GM21381 (cell line): ENCODE data around the gene VPS4B.
"Not testable (repeated sequence)": the region's sequence is repeated elsewhere in the genome, so short reads cannot be mapped to it uniquely, and the experiment has no call there.

Experiments used
- ATAC-seq: cut with Tn5 transposase; IDR thresholded peaks from one replicate; pipeline ENCODE4 v1.9.1; 2021; ENCODE audit warnings: mild to moderate bottlenecking, moderate library complexity; ENCODE audit not compliant: unreplicated experiment

The VPS4B gene

GRCh38 chr18:63422087-63422863 is at the start of gene VPS4B:
TSS of gene VPS4B (minus strand) at chr18:63422476. CDS start at chr18:63422259, 217 bp downstream.
- peak; percentile 97 for ATAC-seq

GRCh38 chr18:63470751-63471150 is 48.5 kb upstream of the VPS4B start:
- no peak for ATAC-seq

- ATAC-seq = no peak
These were observed 46.3 kb upstream of the VPS4B start for GRCh38 chr18:63468575-63468974.

- no peak for ATAC-seq
These were observed 45.4 kb upstream of the VPS4B start for GRCh38 chr18:63467699-63468098.

DNA sequence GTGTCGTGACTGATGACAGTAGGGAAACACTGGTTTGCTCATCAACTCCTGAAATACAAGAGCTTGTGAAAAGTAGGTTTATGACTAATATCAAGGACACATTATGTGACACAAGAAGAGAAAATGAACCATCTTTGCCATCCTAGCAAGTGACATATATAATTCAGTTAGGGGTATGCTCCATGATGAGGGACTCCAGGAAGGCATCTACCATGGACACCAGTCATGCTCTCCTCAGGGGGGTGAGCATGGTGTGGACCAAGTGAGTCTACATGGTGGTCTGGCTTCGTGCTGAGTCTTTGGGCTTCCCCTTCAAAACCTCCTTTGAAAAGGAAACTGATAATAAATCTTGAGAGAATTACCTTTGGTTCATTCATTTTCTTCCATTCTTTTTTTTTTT is 42.8 kb upstream of the VPS4B start:
- no peak for ATAC-seq

- ATAC-seq = no peak
These were observed 42.2 kb upstream of the VPS4B start for GRCh38 chr18:63464434-63464833.

GRCh38 chr18:63460414-63460813 is 38.1 kb upstream of the VPS4B start:
- ATAC-seq = no peak

DNA sequence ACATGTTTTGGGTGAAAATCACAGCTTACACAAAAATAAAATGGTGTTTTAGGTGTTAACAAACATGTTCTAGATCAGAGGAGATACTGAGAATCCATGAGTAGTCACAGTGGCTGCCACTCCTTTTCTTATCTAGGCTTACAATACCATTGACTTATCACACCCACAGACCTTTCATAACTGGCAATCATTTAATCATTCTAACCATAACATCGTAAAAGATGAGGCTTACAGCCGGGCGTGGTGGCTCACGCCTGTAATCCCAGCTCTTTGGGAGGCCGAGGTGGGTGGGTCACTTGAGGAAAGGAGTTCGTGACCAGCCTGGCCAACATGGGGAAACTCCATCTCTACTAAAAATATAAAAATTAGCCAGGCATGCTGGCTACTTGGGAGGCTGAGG is 35.7 kb upstream of the VPS4B start:
- no peak for ATAC-seq

GRCh38 chr18:63454497-63454896 is 32.2 kb upstream of the VPS4B start:
- ATAC-seq = no peak

DNA sequence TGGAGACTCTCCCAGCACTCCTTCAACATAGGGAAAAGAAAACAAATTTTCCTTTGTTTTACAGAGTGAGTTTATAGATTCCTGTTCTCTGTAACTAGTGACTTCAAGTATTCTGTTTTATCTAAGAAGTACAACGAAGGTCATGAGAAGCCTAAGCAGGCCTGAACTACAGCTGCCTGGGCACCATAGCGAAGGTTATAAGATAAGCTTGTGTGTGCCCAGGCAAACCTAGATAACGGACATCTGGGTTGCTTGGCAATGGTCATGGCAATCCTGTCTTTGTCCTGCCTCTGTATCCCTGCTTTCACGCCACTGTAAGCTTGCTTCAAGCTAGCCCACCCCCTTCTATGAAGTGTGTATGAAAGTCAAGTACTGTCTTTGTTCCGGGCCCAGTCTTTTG is 30.5 kb upstream of the VPS4B start:
- not testable (repeated sequence) for ATAC-seq

GRCh38 chr18:63451799-63452660 is 29.8 kb upstream of the VPS4B start:
- ATAC-seq = no peak

DNA sequence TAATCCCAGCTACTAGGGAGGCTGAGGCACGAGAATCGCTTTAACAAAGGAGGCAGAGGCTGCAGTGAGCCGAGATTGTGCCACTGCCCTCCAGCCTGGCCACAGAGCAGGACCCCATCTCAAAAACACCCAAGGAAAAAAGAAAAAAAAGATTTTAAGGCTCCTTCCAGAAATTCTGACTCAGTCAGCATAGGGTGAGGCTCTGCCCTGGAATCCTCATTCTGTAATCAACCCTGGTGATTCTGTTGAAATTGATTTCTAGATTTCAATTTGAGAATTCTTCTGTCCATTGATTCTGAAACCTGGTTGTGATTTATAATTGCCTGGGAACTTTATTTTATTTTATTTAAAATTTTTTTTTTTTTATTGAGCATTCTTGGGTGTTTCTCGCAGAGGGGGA is 27.1 kb upstream of the VPS4B start:
- no peak for ATAC-seq

DNA sequence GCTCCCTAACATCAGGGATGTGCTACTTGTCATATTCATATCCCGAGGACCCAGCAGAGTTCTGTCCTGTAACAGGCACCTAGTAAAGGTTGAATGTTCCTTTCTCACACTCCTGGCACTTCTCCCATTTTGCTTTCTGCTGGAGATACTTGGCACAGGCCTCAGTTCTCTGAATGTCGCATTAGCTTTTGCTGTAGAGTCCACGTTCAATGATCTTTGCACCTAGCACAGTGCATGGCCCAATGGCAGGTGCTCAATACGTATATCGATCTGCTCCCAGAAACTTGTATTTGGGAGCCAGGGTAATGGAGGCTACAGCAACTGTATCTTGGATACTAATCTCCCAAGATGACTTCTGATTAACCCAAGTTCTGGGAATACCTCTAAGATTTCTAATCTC is 24.8 kb upstream of the VPS4B start:
- ATAC-seq = no peak

DNA sequence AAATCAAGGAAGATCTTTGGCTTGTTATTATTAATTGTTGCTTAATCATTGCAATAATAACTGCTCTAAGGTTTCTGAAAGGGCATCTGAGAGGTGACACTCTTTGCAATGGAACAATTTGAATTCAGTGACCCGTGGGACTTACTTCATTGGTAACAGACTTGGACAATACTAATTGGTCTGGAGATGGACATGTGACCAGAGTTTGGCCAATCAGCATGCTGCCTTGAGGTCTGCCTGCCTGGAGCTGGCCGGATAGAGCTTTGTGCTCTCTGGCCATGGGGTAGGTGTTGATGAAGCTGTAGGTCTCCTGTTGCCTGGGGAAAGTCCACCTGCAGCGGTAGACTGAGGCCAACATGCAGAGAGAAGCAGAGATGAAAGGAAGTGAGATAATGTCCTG is 24.0 kb upstream of the VPS4B start:
- no peak for ATAC-seq

GRCh38 chr18:63445037-63445436 is 22.8 kb upstream of the VPS4B start:
- ATAC-seq = no peak

GRCh38 chr18:63444580-63444979 is 22.3 kb upstream of the VPS4B start:
- no peak for ATAC-seq

DNA sequence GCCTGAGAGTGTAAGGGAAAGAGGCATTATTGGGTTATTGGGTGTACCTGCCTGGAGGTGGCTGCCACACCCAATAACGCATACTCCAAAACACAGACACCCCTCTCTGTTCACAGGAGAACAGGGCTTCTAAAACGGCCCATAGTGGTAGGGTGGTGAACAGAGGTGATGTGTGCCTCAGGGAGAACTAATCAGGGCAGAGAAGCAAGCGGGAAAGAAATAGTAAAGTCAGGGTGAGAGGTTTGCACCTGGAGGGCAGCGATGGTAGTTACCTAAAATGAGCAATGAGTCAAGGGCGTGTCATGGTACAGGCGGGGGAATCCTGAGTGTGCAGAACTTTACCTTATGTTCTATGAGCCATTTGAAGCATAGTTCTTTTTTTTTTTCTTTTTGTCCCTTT is 21.6 kb upstream of the VPS4B start:
- no peak for ATAC-seq

DNA sequence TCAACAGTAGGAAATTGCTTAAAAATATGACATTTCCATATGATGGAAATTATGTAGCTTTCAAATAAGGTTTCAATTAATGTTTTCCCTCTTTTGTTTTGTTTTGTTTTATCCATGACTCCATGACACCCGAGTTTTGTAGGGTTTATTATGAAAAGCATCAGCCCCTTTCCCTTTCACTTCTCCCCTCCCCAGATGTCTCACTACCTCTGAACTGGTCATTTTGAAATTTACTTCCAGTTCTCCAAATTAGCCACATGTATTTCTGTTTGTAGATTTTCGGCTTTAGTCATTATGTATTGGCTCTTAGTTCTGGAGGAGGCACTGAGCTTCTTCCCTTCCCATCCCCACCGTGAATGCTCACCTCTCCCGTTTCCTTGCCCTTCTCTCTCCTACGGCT is 18.6 kb upstream of the VPS4B start:
- ATAC-seq = no peak

DNA sequence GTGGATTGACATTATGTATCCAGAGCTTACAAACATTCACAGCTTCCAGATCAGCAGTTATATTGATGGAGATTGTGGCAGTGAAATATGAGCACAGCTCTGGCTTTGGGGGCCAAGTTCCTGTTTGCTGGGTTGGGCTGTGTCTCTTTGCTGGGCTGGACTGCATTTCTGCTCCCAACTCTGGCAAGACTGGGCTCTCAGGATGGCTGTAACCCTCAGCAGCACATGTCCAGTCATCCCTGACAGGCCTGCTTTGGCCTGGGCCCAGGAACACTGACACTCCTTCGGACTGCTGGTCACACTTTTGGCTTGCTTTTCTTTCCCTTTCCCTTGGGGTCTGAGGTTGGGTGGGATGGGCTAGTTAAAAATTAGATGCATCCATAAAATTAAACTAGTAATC is 17.9 kb upstream of the VPS4B start:
- no peak for ATAC-seq

DNA sequence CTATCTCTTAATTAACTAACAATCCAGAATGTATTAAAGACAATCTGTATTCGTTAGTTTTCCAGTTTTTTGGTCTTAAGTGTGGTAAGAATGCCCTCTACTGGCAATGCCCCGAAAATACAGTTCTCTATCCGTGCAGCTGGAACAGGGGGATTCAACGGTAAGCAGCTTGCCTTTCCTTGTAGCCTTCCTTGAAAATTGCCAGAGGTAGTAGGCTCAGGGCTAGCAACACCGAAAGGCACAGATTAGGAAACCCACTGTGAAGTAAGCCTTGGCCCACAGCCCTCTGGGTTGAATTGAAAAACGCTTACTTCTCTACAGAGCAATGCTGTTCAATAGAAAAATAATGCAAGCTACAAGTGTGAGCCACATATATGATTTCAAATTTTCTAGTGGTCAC is 17.1 kb upstream of the VPS4B start:
- no peak for ATAC-seq

DNA sequence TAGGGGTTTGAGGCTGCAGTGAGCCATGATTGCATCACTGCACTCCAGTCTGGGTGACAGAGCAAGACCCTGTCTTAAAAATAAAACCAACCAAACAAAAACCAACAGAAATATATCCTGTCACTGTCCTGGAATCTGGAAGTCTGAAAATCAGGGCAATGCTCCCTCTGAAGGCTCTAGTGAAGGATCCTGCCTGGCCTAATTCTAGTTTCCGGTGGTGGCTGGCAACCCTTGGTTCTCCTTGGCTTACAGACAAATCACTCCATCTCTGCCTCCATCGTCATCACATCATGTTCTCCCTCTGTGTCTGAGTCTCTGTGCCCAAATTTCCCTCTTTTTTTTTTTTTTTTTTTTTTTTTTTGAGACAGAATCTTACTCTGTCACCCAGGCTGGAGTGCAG is 15.9 kb upstream of the VPS4B start:
- ATAC-seq = no peak

GRCh38 chr18:63433334-63433866 is 11.1 kb upstream of the VPS4B start:
- no peak for ATAC-seq
